Cerebellar nuclear complex (tissue), 1 donor: Measurements from ENCODE around the gene CDHR1.
A peak's percentile ranks its signal among the peaks of the same experiment; 100 is the strongest.

ENCODE experiments used
- DNase-seq, 2 experiments: peaks; one replicate each; lab custom pipeline; 2025; lab: John Stamatoyannopoulos, UW

Gene CDHR1

GRCh38 chr10:84262190-84262956 lies 68.0 kb downstream of the CDHR1 start:
- no peak for DNase-seq

GRCh38 chr10:84263716-84264115 lies 69.4 kb downstream of the CDHR1 start:
- no peak for DNase-seq

- DNase-seq, result peak in 1 of 2 experiments; percentile 23
Observed at GRCh38 chr10:84264611-84265141, 70.3 kb downstream of the CDHR1 start.

GRCh38 chr10:84265418-84265817 lies 71.1 kb downstream of the CDHR1 start:
- DNase-seq, result no peak

GRCh38 chr10:84267503-84268126 lies 73.3 kb downstream of the CDHR1 start:
- no peak for DNase-seq

- no peak for DNase-seq
Observed at GRCh38 chr10:84269162-84269561, 74.8 kb downstream of the CDHR1 start.
